PC-9 (cell line): Measurements from ENCODE around the gene ZNF488. TPM values are rescaled to one million over a fixed set of nuclear protein-coding genes. Genes with fewer than 3 reads are reported as not detected.

ENCODE experiments used
- BruUV-seq: library from RNA; stranded (reverse); fragments of 400-500 nt; replicated peaks from 2 replicates; lab custom pipeline; 2021; lab: Mats Ljungman, UMichigan
- CTCF ChIA-PET: fragments of 300-600 bp; sonication (Branson Sonifier 250); formaldehyde crosslinking; loops from one replicate; lab custom pipeline; 2022; ENCODE audit warnings: antibody characterized with exemption; lab: Charles Lee
- POLR2A ChIA-PET: fragments of 300-600 bp; sonication (Branson Sonifier 250); formaldehyde crosslinking; loops from one replicate; lab custom pipeline; 2022; ENCODE audit warnings: antibody characterized with exemption; ENCODE audit not compliant: unreplicated experiment; lab: Charles Lee
- DNase-seq, 2 experiments: peaks; one replicate each; pipeline versions ENCODE4 v3.0.0 to v3.0.0-alpha.2; 2015 to 2022; ENCODE audit warnings: mixed read lengths in 1 of 2
- H2AFZ ChIP-seq: fragments of 200-600 bp; sonication (generic); 2 replicates; pipeline ENCODE4 v1.8.1; 2017; ENCODE audit warnings: antibody characterized with exemption
- H3F3A ChIP-seq: fragments of 200-600 bp; sonication (generic); 2 replicates; pipeline ENCODE4 v1.8.1; 2017; ENCODE audit warnings: antibody characterized with exemption, mild to moderate bottlenecking, low read depth; ENCODE audit not compliant: insufficient read depth
- H3K27ac ChIP-seq: fragments of 200-600 bp; sonication (generic); 2 replicates; pipeline ENCODE4 v1.6.1; 2016; ENCODE audit warnings: mixed run types
- H3K27me3 ChIP-seq: fragments of 200-600 bp; sonication (generic); 2 replicates; pipeline ENCODE4 v1.6.1; 2016; ENCODE audit warnings: low read depth, mixed run types; ENCODE audit not compliant: insufficient read depth
- H3K36me3 ChIP-seq: fragments of 200-600 bp; sonication (generic); 2 replicates; pipeline ENCODE4 v1.6.1; 2016; ENCODE audit warnings: low read depth, mixed run types
- H3K4me1 ChIP-seq: fragments of 200-600 bp; sonication (generic); replicated peaks from 2 replicates; pipeline ENCODE4 v1.6.1; 2016; ENCODE audit warnings: mixed run types; ENCODE audit not compliant: insufficient read depth
- H3K4me2 ChIP-seq: fragments of 200-600 bp; sonication (generic); 2 replicates; pipeline ENCODE4 v1.6.1; 2017; ENCODE audit warnings: mixed run types
- H3K4me3 ChIP-seq: fragments of 200-600 bp; sonication (generic); 2 replicates; pipeline ENCODE4 v1.6.1; 2016; ENCODE audit warnings: mixed run types
- H3K79me2 ChIP-seq: fragments of 200-600 bp; sonication (generic); 2 replicates; pipeline ENCODE4 v1.6.1; 2017; ENCODE audit warnings: low read depth, mixed run types
- H3K9me2 ChIP-seq: fragments of 200-600 bp; sonication (generic); 2 replicates; pipeline ENCODE4 v1.8.1; 2017; ENCODE audit warnings: mild to moderate bottlenecking; ENCODE audit not compliant: insufficient read depth
- H3K9me3 ChIP-seq: fragments of 200-600 bp; sonication (generic); 2 replicates; pipeline ENCODE4 v1.8.1; 2016; ENCODE audit warnings: low read depth; ENCODE audit not compliant: insufficient read depth
- H4K20me1 ChIP-seq: fragments of 200-600 bp; sonication (generic); 2 replicates; pipeline ENCODE4 v1.8.1; 2017; ENCODE audit not compliant: insufficient read depth
- EZH2 ChIP-seq: fragments of 200-600 bp; sonication (generic); IDR thresholded peaks from 2 replicates; pipeline ENCODE4 v1.8.0; 2017; ENCODE audit warnings: antibody characterized with exemption, low read depth
- intact Hi-C: fragments of 100-400 bp; cut with micrococcal nuclease; formaldehyde crosslinking; loops from one replicate; pipeline ENCODE4 v1.10.0; 2022; ENCODE audit not compliant: unreplicated experiment
- total RNA-seq: library from RNA; stranded (reverse); gene quantifications from 2 replicates; pipeline ENCODE4 v1.2.3, GENCODE V29; 2021
- TF ChIP-seq, protein P1 (sequence below): fragments of 200-600 bp; sonication (generic); conservative IDR thresholded peaks from 2 replicates; pipeline ENCODE4 v1.6.1; 2017; ENCODE audit warnings: mixed run types, antibody characterized with exemption, mild to moderate bottlenecking, moderate library complexity

Gene ZNF488
- total RNA-seq, 1 experiment from 2014 or later = 18.1 TPM

DNA sequence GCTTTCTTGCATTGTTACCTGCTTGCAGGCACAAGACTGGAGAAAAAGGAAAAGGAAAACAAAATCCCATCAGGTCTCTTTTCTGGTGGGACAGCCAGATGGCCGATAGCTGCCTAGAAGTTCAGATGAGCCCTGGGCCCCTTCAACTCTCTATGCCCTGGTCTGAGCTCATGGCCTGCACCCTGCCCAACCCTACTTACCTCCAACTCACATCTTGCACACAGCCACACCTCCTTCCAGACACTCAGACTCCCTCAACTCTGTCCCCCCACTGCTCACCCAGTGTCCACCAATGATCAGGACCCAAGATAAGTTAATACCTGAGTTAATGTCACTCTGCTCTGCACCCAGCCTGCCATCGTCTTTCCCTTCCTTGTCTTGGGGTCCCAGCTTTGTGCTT is 25.0 kb downstream of the ZNF488 start:
- POLR2A ChIA-PET = interaction anchor here (0.6 kb wide), 1 partner anchor 28 kb away, joined by 3 read pairs; no protein-coding TSS in a partner anchor
- Histone ChIP-seq H3K4me2 (no peak overlapping the region), H3F3A (peaks cover 17% of the 10 kb centered on the region), H4K20me1 (no peaks in the 10 kb centered on the region), H3K27me3 (no peaks in the 10 kb centered on the region), H3K4me3 (no peak overlapping the region), H3K9me2 (no peaks in the 10 kb centered on the region), H3K27ac (no peak overlapping the region), H3K4me1 (peaks cover 33% of the 10 kb centered on the region), H3K9me3 (no peaks in the 10 kb centered on the region), H3K36me3 (no peaks in the 10 kb centered on the region), H3K79me2 (no peaks in the 10 kb centered on the region), H2AFZ (no peak overlapping the region)
- intact Hi-C loops = no loop called here
- TF ChIP-seq, protein P1, sequence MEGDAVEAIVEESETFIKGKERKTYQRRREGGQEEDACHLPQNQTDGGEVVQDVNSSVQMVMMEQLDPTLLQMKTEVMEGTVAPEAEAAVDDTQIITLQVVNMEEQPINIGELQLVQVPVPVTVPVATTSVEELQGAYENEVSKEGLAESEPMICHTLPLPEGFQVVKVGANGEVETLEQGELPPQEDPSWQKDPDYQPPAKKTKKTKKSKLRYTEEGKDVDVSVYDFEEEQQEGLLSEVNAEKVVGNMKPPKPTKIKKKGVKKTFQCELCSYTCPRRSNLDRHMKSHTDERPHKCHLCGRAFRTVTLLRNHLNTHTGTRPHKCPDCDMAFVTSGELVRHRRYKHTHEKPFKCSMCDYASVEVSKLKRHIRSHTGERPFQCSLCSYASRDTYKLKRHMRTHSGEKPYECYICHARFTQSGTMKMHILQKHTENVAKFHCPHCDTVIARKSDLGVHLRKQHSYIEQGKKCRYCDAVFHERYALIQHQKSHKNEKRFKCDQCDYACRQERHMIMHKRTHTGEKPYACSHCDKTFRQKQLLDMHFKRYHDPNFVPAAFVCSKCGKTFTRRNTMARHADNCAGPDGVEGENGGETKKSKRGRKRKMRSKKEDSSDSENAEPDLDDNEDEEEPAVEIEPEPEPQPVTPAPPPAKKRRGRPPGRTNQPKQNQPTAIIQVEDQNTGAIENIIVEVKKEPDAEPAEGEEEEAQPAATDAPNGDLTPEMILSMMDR = no peak
- TF ChIP-seq EZH2 = no peak
- CTCF ChIA-PET = no interaction called here
- no peak for DNase-seq
- no TSS peak for BruUV-seq

DNA sequence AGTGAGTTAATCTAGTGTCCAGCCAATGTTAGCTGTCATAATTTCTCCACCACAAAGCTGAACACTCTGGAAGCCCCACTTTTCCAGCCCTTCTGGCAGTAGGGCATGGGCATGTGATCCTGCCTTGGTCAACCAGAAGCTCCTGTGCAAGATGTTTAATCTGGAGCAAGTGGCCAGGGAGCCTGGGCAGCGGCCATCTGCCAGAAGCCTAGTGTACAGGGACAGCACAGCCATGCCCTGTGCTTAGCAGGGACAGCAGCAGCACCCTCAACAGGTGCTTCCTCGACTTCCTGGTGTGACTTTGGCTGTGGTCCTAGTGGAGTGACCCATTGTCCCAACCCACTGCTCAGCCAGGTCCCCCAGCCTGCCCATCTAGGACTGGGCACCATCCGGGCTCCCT is 25.6 kb downstream of the ZNF488 start:
- intact Hi-C loops = no loop called here
- Histone ChIP-seq H3K79me2 (no peaks in the 10 kb centered on the region), H3K27me3 (no peaks in the 10 kb centered on the region), H3K4me2 (no peak overlapping the region), H3K9me2 (no peaks in the 10 kb centered on the region), H4K20me1 (no peaks in the 10 kb centered on the region), H3F3A (peaks cover 15% of the 10 kb centered on the region), H2AFZ (no peak overlapping the region), H3K36me3 (no peaks in the 10 kb centered on the region), H3K9me3 (no peaks in the 10 kb centered on the region), H3K4me3 (no peak overlapping the region), H3K27ac (no peak overlapping the region), H3K4me1 (peaks cover 26% of the 10 kb centered on the region)
- ChIA-PET POLR2A (no interaction called here), CTCF (no interaction called here)
- no TSS peak for BruUV-seq
- TF ChIP-seq, protein P1 = no peak
- no peak for TF ChIP-seq EZH2
- no peak for DNase-seq

DNA sequence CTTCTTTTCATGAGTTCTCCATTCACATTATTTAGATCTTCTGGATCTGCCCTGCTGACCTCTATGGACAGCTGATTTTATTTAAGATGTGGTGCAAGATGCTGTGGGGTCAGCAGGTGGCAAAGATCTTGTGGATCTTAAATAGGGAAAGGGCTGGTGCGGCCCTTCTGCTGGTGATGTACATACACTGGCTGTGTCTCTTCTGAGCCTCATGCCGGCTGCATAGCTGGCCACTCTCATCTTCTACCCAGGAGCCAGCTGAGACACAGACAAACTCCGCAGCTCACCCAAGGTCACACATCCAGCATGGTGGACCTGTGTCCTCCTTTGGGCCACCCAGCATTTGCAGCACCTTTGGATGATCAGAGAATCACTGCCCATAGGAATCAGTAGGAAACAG is 26.2 kb downstream of the ZNF488 start:
- Histone ChIP-seq H3K9me3 (no peaks in the 10 kb centered on the region), H3K27me3 (no peaks in the 10 kb centered on the region), H2AFZ (no peak overlapping the region), H3K4me2 (no peak overlapping the region), H3K9me2 (no peaks in the 10 kb centered on the region), H3K4me1 (peaks cover 22% of the 10 kb centered on the region), H3K36me3 (no peaks in the 10 kb centered on the region), H3K27ac (no peak overlapping the region), H3K79me2 (no peaks in the 10 kb centered on the region), H3F3A (peaks cover 15% of the 10 kb centered on the region), H4K20me1 (no peaks in the 10 kb centered on the region), H3K4me3 (no peak overlapping the region)
- BruUV-seq = no TSS peak
- ChIA-PET CTCF (no interaction called here), POLR2A (no interaction called here)
- intact Hi-C loops = no loop called here
- no peak for DNase-seq
- TF ChIP-seq, protein P1 = no peak
- no peak for TF ChIP-seq EZH2
